RKO (cell line): ENCODE measurements around the gene CNTROB.
"Not testable (repeated sequence)": the region's sequence is repeated elsewhere in the genome, so short reads cannot be mapped to it uniquely, and the experiment has no call there.

Experiments used
- DNase-seq: peaks from one replicate; pipeline ENCODE4 v3.0.0-alpha.2; 2016; ENCODE audit warnings: low spot score

CNTROB gene

GRCh38 chr17:7946441-7946840, 14.4 kb downstream of the CNTROB start:
- no peak for DNase-seq

DNA sequence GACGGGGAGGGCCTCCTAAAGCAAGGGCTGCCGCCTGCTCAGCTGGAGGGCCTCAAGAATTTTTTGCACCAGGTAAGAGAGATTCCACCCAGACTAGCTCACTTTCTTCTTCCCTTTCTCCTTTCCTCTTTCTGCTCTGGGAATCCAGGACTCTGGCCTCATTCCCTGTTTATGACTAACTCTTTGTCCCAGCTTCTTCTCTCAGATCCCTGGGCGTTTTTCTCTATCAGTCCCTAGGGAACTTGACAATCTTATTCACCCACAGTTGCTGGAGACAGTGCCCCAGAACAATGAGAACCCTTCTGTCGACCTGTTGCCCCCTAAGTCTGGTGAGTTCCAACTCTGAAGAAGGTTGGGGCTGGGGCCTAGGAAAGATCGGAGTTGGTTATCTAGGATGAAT, 15.6 kb downstream of the CNTROB start:
- DNase-seq = no peak

DNA sequence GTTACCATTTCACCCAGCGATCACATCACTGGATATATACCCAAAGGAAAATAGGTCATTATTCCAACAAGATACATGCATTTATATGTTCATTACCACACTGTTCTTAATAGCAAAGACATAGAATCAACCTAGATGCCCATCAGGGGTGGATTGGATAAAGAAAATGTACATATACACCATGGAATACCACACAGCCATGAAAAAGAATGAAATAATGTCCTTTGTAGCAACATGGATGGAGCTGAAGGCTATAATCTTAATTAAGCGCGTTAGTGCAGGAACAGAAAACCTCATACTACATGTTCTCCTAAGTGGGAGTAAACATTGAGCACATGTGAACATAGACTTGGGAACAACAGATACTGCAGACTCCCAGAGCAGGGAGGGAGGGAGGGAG, 18.6 kb downstream of the CNTROB start:
- DNase-seq = no peak

GRCh38 chr17:7951143-7951792, 19.3 kb downstream of the CNTROB start:
- DNase-seq = no peak

DNA sequence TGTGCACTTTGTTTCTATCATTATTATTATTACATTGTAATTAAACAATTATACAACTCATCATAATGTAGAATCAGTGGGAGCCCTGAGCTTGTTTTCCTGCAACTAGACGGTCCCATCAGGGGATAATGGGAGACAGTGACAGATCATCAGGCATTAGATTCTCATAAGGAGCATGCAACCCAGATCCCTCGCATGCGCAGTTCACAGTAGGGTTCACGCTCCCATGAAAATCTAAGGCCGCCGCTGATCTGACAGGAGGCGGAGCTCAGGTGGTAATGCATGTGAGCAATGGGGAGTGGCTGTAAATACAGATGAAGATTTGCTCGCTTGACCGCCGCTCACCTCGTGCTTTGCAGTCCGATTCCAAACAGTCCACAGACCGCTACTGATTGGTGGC, 21.3 kb downstream of the CNTROB start:
- not testable (repeated sequence) for DNase-seq

DNA sequence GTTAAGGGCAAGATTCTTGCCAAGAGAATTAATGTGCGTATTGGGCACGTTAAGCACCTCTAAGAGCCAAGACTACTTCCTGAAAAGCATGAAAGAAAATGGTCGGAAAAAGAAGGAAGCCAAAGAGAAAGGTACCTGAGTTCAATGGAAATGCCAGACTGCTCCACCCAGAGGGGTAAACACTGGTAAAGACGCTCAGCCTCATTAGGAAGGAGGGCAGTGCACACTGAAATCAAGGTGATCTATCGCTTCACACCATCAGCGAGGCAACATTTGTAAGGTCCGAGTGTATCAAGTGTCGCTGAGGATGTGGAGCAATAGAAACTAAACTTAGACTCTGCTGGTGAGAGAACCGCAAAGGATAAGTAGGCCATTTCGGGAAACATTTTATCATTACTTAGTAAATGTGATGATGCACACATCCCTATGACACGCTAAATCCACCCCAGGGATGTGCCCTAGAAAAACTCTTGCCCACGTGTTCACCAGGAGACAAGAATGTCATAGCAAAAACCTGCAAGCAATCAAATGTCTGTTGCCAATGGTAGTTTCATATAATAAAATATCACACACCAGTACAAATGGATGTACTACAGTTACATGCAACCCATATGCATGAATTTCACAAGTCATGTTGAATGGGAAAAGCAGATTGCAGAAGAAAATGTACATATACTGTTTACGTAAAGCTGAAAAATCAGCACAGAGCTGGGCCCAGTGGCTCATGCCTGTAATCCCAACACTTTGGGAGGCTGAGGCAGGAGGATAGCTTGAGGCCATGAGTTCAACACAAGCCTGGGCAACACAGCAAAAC, 23.6 kb downstream of the CNTROB start:
- DNase-seq = no peak

DNA sequence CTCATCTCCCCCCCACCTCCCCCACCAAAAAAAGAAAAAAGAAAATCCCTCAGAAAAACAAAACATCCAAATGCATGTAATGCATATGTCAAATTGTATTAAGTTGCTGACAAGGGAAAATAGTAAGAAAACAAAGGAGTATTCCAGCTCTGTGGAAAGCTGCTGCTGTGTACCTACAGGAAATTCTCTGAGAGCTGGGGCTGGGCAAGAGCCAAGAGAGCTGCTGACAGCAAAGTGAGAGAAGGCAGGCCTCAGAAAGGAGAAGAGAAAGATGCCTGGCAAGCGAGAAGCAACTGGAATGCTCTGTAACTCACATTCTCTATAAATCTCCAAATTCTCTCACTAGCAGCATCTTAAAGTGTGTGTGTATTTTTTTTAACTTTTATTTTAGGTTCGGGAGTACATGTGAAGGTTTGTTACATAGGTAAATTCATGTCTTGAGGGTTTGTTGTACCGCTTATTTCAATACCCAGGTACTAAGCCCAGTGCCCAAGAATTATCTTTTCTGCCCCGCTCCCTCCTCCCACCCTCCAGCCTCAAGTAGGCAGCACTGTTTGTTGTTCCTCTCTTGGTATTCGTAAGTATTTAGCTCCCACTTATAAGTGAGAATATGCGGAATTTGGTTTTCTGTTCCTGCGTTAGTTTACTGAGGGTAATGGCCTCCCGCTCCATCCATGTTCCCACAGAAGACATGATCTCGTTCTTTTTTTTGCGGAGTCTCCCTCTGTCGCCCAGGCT, 24.4 kb downstream of the CNTROB start:
- no peak for DNase-seq

GRCh38 chr17:7959503-7960253, 27.7 kb downstream of the CNTROB start:
- DNase-seq = no peak

DNA sequence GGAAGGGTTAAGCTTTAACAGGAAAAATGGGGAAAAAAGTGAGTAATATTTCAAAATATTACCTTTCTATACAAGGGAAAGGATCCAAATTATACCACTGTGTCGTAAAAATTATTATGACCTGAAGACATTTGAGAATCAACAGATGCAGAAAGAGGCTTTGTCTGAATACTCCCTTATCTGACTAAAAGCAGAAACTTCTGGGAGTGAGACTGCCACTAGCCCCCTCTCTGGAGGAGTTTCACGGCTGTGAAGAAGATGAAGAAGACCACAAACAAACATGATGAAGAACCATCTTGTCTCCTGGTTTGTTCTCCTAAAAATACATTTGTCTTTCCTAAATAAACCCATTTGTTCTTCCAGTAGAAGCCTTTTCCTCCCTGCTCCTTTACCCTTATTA, 29.4 kb downstream of the CNTROB start:
- no peak for DNase-seq

DNA sequence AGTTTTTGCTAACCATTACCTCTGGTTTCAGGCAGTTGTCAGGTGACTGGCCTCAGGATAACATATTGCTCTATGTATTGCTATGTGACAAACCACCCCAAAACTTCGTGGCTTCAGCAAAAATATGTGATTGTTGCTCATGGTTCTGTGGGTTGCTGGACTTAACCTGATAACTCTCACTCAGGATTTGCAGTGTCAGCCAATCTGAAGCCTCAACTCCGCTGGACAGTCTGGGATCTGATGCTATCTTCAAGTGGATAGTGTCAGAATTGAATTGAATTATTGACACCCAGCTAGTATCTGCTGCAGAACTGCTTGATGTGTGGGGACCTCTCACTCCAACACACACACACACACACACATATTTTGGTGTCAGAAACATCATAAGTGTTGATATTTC, 35.7 kb downstream of the CNTROB start:
- no peak for DNase-seq

- DNase-seq = no peak
These were observed 37.4 kb downstream of the CNTROB start for GRCh38 chr17:7969433-7969832.

- no peak for DNase-seq
These were observed 39.6 kb downstream of the CNTROB start for GRCh38 chr17:7971651-7972050.

DNA sequence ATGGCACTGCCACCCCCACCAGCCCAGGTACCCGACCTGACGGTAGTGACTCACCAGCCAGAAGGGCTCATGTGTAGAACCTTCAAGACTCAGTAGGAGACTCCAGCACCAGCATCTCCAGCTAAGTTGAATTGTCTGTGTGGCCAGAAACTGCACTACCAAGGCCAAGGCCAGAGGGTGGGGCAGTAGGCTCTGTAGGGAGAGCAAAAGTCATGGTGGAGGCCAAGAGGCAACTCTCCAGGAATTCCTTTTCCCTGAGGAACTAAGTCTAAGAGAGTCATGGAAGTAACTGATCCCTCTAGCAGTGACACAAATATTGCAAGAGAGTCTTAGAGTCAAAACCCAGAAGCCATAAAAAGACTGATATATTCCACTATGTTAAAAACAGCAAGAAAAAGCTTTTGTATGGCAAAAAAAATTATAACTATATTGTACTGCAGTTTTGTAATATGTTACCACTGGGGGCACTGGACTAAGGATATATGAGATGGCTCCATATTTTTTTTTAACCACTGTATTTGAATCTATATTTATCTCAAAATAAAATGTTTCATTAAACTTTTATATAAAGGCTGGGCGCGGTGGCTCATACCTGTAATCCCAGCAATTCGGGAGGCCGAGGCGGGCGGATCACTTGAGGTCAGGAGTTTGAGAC, 40.3 kb downstream of the CNTROB start:
- DNase-seq = peak; percentile 47

GRCh38 chr17:7974638-7975131, 42.7 kb downstream of the CNTROB start:
- DNase-seq = no peak

DNA sequence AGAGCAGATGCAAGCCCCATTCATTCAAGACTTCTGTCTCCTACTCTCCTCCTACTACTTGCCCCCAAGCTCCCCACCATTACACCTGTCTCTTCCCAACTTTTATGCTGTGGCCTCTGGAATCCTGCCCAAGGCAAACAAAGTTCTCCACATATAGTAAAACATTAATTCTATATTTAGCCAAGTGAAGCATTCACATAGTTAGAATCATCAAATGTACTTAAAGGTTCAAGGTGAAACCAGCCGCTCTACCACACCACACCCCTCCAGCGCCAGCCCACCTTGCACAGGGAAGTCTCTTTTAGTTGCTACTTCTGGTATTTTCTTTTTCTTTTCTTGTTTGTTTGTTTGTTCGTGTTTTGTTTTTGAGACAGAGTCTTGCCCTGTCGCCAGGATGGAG, 45.0 kb downstream of the CNTROB start:
- no peak for DNase-seq

GRCh38 chr17:7977805-7978204, 45.8 kb downstream of the CNTROB start:
- DNase-seq = no peak

DNA sequence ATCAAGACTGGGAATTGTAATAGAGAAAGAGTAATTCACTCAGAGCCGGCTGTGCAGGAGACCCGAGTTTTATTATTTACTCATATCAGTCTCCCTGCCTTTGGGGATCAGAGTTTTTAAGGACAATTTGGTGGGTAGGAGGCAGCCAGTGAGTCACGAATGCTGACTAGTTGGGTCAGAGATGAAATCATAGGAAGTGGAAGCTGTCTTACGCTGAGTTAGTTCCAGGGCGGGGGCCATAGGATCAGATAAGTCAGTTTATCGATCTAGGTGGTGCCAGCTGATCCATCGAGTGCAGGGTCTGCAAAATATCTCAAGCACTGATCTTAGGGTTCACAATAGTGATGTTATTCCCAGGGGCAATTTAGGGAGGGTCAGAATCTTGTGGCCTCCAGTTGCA, 50.2 kb downstream of the CNTROB start:
- peak; percentile 95 for DNase-seq

- DNase-seq = peak; percentile 77
These were observed 50.7 kb downstream of the CNTROB start for GRCh38 chr17:7982666-7983065.

- DNase-seq = no peak
These were observed 52.9 kb downstream of the CNTROB start for GRCh38 chr17:7984904-7985303.

- no peak for DNase-seq
These were observed 55.3 kb downstream of the CNTROB start for GRCh38 chr17:7987112-7987893.

GRCh38 chr17:7988750-7989178, 56.8 kb downstream of the CNTROB start:
- peak; percentile 87 for DNase-seq
